ENCODE results near the gene CD96. TPM values are rescaled to one million over a fixed set of nuclear protein-coding genes. Genes with fewer than 3 reads are reported as not detected.

The CD96 gene
- total and polyA plus RNA-seq, 7 donors = 0.01 to 0.59 (median 0.20) TPM; not detected in 1

GRCh38 chr3:111598139-111598538 is 56.1 kb downstream of the CD96 start:
- Histone ChIP-seq H3K9me3 (no peaks in the 10 kb centered on the region), H3K4me1 (no peaks in the 10 kb centered on the region), H3K27me3 (ENCODE audit: insufficient read depth in 3 of 3, low read length in 2 of 3) (no peaks in the 10 kb centered on the region), H3K4me3 (no peak overlapping the region), H3K27ac (no peak overlapping the region), H3K36me3 (ENCODE audit: insufficient read depth in 1 of 2, low read depth in 1 of 2) (no peaks in the 10 kb centered on the region)
- intact Hi-C loops (cut with DNase I) = no loop called here
- no peak for TF ChIP-seq CTCF (IDR thresholded peaks at IDR 0.05)
- 59 to 79% (median 63%) methylated on average over 1 of the region's 1 CpG for WGBS, 3 donors
- no peak for ATAC-seq
- DNase-seq = no peak

GRCh38 chr3:111598552-111598951 is 56.6 kb downstream of the CD96 start:
- Histone ChIP-seq H3K4me3 (no peak overlapping the region), H3K27ac (no peak overlapping the region), H3K9me3 (no peaks in the 10 kb centered on the region), H3K36me3 (ENCODE audit: insufficient read depth in 1 of 2, low read depth in 1 of 2) (no peaks in the 10 kb centered on the region), H3K27me3 (ENCODE audit: insufficient read depth in 3 of 3, low read length in 2 of 3) (no peaks in the 10 kb centered on the region), H3K4me1 (no peaks in the 10 kb centered on the region)
- ATAC-seq (no peak), DNase-seq (no peak)
- 64 to 77% (median 72%) methylated on average over 2 of the region's 2 CpGs for WGBS, 3 donors
- no peak for TF ChIP-seq CTCF (IDR thresholded peaks at IDR 0.05)
- intact Hi-C loops (cut with DNase I) = no loop called here

GRCh38 chr3:111601810-111602209 is 59.8 kb downstream of the CD96 start:
- 70 to 86% (median 76%) methylated on average over 4 of the region's 4 CpGs for WGBS, 3 donors
- DNase-seq = no peak
- no peak for TF ChIP-seq CTCF (IDR thresholded peaks at IDR 0.05)
- Histone ChIP-seq H3K27me3 (ENCODE audit: insufficient read depth in 3 of 3, low read length in 2 of 3) (peaks cover 0 to 3% (median 0%) of the 10 kb centered on the region in 3 donors), H3K36me3 (ENCODE audit: insufficient read depth in 1 of 2, low read depth in 1 of 2) (no peaks in the 10 kb centered on the region), H3K4me1 (no peaks in the 10 kb centered on the region), H3K9me3 (no peaks in the 10 kb centered on the region), H3K4me3 (no peak overlapping the region), H3K27ac (no peak overlapping the region)
- no peak for ATAC-seq
- intact Hi-C loops (cut with DNase I) = no loop called here

GRCh38 chr3:111603679-111604078 is 61.7 kb downstream of the CD96 start:
- TF ChIP-seq CTCF (IDR thresholded peaks at IDR 0.05) = no peak
- H3K27ac ChIP-seq = no peak overlapping the region
- ATAC-seq = no peak
- DNase-seq = no peak
- no peaks in the 10 kb centered on the region for H3K4me1 ChIP-seq
- intact Hi-C loops (cut with DNase I) = no loop called here
- H3K9me3 ChIP-seq = no peaks in the 10 kb centered on the region
- peaks cover 0 to 3% (median 0%) of the 10 kb centered on the region in 3 donors for H3K27me3 ChIP-seq (ENCODE audit: insufficient read depth in 3 of 3, low read length in 2 of 3)
- no peaks in the 10 kb centered on the region for H3K36me3 ChIP-seq (ENCODE audit: insufficient read depth in 1 of 2, low read depth in 1 of 2)
- WGBS, 3 donors = 81 to 96% (median 85%) methylated on average over 1 of the region's 1 CpG
- H3K4me3 ChIP-seq = no peak overlapping the region

- H3K4me3 ChIP-seq = no peak overlapping the region
- peaks cover 0 to 3% (median 0%) of the 10 kb centered on the region in 3 donors for H3K27me3 ChIP-seq (ENCODE audit: insufficient read depth in 3 of 3, low read length in 2 of 3)
- H3K9me3 ChIP-seq = no peaks in the 10 kb centered on the region
- H3K36me3 ChIP-seq (ENCODE audit: insufficient read depth in 1 of 2, low read depth in 1 of 2) = no peaks in the 10 kb centered on the region
- no peaks in the 10 kb centered on the region for H3K4me1 ChIP-seq
- intact Hi-C loops (cut with DNase I) = no loop called here
- no peak overlapping the region for H3K27ac ChIP-seq
- WGBS, 3 donors = 37 to 55% (median 53%) methylated on average over 2 of the region's 2 CpGs
- no peak for DNase-seq
- no peak for TF ChIP-seq CTCF (IDR thresholded peaks at IDR 0.05)
- no peak for ATAC-seq
Observed at GRCh38 chr3:111604119-111604518, 62.1 kb downstream of the CD96 start.

Data from psoas muscle (tissue), 8 donors.